Hepatocyte (in vitro differentiated cells): ENCODE data around the gene DCST2. TPM values are rescaled to one million over a fixed set of nuclear protein-coding genes. Genes with fewer than 3 reads are reported as not detected.

ENCODE experiments used
- DNase-seq: peaks from one replicate; pipeline ENCODE4 v3.0.0-alpha.2; 2016; ENCODE audit warnings: low spot score
- H2AFZ ChIP-seq: fragments of 200-600 bp; sonication (generic); 2 replicates; pipeline ENCODE4 v1.6.0; 2016; ENCODE audit warnings: antibody characterized with exemption, mild to moderate bottlenecking
- H3K27ac ChIP-seq: fragments of 200-600 bp; sonication (generic); 2 replicates; pipeline ENCODE4 v1.5.1; 2016; ENCODE audit warnings: mild to moderate bottlenecking
- H3K27me3 ChIP-seq: fragments of 200-600 bp; sonication (generic); 2 replicates; pipeline ENCODE4 v1.6.1; 2016
- H3K36me3 ChIP-seq: fragments of 200-600 bp; sonication (generic); replicated peaks from 2 replicates; pipeline ENCODE4 v1.5.1; 2016; ENCODE audit warnings: low read depth; ENCODE audit not compliant: insufficient read depth
- H3K4me1 ChIP-seq: fragments of 200-600 bp; sonication (generic); 2 replicates; pipeline ENCODE4 v1.5.1; 2016; ENCODE audit warnings: mild to moderate bottlenecking, moderate library complexity; ENCODE audit not compliant: insufficient read depth
- H3K4me2 ChIP-seq: fragments of 200-600 bp; sonication (generic); 2 replicates; pipeline ENCODE4 v1.6.0; 2016
- H3K4me3 ChIP-seq: fragments of 200-600 bp; sonication (generic); 2 replicates; pipeline ENCODE4 v1.5.1; 2016; ENCODE audit warnings: mild to moderate bottlenecking
- H3K79me2 ChIP-seq: fragments of 200-600 bp; sonication (generic); 2 replicates; pipeline ENCODE4 v1.6.0; 2017; ENCODE audit warnings: mild to moderate bottlenecking
- H3K9me2 ChIP-seq: fragments of 200-600 bp; sonication (generic); replicated peaks from 2 replicates; pipeline ENCODE4 v1.6.0; 2017; ENCODE audit warnings: mild to moderate bottlenecking; ENCODE audit not compliant: insufficient read depth
- H3K9me3 ChIP-seq: fragments of 200-600 bp; sonication (generic); 2 replicates; pipeline ENCODE4 v1.5.1; 2016; ENCODE audit warnings: low read depth, mild to moderate bottlenecking
- H4K20me1 ChIP-seq: fragments of 200-600 bp; sonication (generic); 2 replicates; pipeline ENCODE4 v1.6.0; 2016; ENCODE audit warnings: mild to moderate bottlenecking; ENCODE audit not compliant: insufficient read depth, poor library complexity, severe bottlenecking
- CTCF ChIP-seq: fragments of 200-600 bp; sonication (generic); IDR thresholded peaks from 2 replicates; pipeline ENCODE4 v1.5.1; 2016; ENCODE audit warnings: antibody characterized with exemption, mild to moderate bottlenecking; ENCODE audit not compliant: poor library complexity
- EZH2 ChIP-seq: fragments of 200-600 bp; sonication (generic); IDR thresholded peaks from 2 replicates; pipeline ENCODE4 v1.6.1; 2016; ENCODE audit warnings: antibody characterized with exemption, mild to moderate bottlenecking, borderline replicate concordance
- EZH2phosphoT487 ChIP-seq: fragments of 200-600 bp; sonication (generic); IDR thresholded peaks from one replicate; pipeline ENCODE4 v1.6.1; 2018; ENCODE audit warnings: antibody characterized with exemption, mild to moderate bottlenecking, low read depth, moderate library complexity; ENCODE audit not compliant: unreplicated experiment, severe bottlenecking
- WGBS: methylation state at CpG from one replicate; pipeline ENCODE4 v1.1.6; 2016; ENCODE audit warnings: low lambda C conversion rate; ENCODE audit errors: missing lambda C conversion rate; 5-methylcytosine and 5-hydroxymethylcytosine counted together
- polyA plus RNA-seq: library from polyadenylated mRNA; unstranded; fragments of >200 nt; fragmentation: Nextera tagmentation; extraction: Ambion mirVana; gene quantifications from 2 replicates; pipeline ENCODE4 v1.2.1, GENCODE V29; 2016
- total RNA-seq: library from RNA; depleted of rRNA; stranded (reverse); fragments of >200 nt; gene quantifications from 2 replicates; pipeline ENCODE4 v1.2.3, GENCODE V29; 2014

DCST2 gene
- total and polyA plus RNA-seq, 2 experiments from 2014 or later: 0.47 to 1.6 TPM

GRCh38 chr1:155035936-155036335, 2.4 kb upstream of the DCST2 start:
- no peaks in the 10 kb centered on the region for H3K9me3 ChIP-seq
- no peak overlapping the region for H3K27ac ChIP-seq
- H3K36me3 ChIP-seq: no peaks in the 10 kb centered on the region
- no peak overlapping the region for H2AFZ ChIP-seq
- H4K20me1 ChIP-seq: no peaks in the 10 kb centered on the region
- 100% methylated on average over 2 of the region's 2 CpGs for WGBS
- TF ChIP-seq EZH2 (no peak), CTCF (no peak), EZH2phosphoT487 (no peak)
- H3K27me3 ChIP-seq: no peaks in the 10 kb centered on the region
- no peaks in the 10 kb centered on the region for H3K9me2 ChIP-seq
- DNase-seq: no peak
- H3K4me3 ChIP-seq: no peak overlapping the region
- H3K79me2 ChIP-seq: no peaks in the 10 kb centered on the region
- H3K4me2 ChIP-seq: no peak overlapping the region
- H3K4me1 ChIP-seq: peaks cover 5% of the 10 kb centered on the region

GRCh38 chr1:155034318-155035208, 982 bp upstream of the DCST2 start:
- TF ChIP-seq CTCF (no peak), EZH2 (no peak), EZH2phosphoT487 (no peak)
- DNase-seq: no peak
- no peaks in the 10 kb centered on the region for H3K9me3 ChIP-seq
- 89% methylated on average over 20 of the region's 20 CpGs for WGBS
- no peak overlapping the region for H3K27ac ChIP-seq
- H3K36me3 ChIP-seq: no peaks in the 10 kb centered on the region
- no peak overlapping the region for H2AFZ ChIP-seq
- H3K4me3 ChIP-seq: no peak overlapping the region
- no peaks in the 10 kb centered on the region for H3K27me3 ChIP-seq
- H3K79me2 ChIP-seq: no peaks in the 10 kb centered on the region
- H3K4me2 ChIP-seq: no peak overlapping the region
- H3K4me1 ChIP-seq: peaks cover 5% of the 10 kb centered on the region
- H3K9me2 ChIP-seq: no peaks in the 10 kb centered on the region
- H4K20me1 ChIP-seq: no peaks in the 10 kb centered on the region

- Histone ChIP-seq H3K27me3 (no peaks in the 10 kb centered on the region), H3K4me1 (no peaks in the 10 kb centered on the region), H2AFZ (no peak overlapping the region), H4K20me1 (no peaks in the 10 kb centered on the region), H3K4me2 (no peak overlapping the region), H3K4me3 (no peak overlapping the region), H3K79me2 (no peaks in the 10 kb centered on the region), H3K9me2 (no peaks in the 10 kb centered on the region), H3K9me3 (no peaks in the 10 kb centered on the region), H3K27ac (no peak overlapping the region), H3K36me3 (no peaks in the 10 kb centered on the region)
- 90% methylated on average over 10 of the region's 12 CpGs for WGBS
- no peak for TF ChIP-seq CTCF
- no peak for TF ChIP-seq EZH2
- no peak for TF ChIP-seq EZH2phosphoT487
- DNase-seq: no peak
Observed at GRCh38 chr1:155032886-155033285, 695 bp downstream of the DCST2 start.
